ENCODE results near the gene NRXN2. TPM values are rescaled to one million over a fixed set of nuclear protein-coding genes. Genes with fewer than 3 reads are reported as not detected.

Gene NRXN2
- total and polyA plus RNA-seq, 2 donors (not counting 3 experiments of a cell fraction or from before 2014, with no cell fraction given) = not detected

DNA sequence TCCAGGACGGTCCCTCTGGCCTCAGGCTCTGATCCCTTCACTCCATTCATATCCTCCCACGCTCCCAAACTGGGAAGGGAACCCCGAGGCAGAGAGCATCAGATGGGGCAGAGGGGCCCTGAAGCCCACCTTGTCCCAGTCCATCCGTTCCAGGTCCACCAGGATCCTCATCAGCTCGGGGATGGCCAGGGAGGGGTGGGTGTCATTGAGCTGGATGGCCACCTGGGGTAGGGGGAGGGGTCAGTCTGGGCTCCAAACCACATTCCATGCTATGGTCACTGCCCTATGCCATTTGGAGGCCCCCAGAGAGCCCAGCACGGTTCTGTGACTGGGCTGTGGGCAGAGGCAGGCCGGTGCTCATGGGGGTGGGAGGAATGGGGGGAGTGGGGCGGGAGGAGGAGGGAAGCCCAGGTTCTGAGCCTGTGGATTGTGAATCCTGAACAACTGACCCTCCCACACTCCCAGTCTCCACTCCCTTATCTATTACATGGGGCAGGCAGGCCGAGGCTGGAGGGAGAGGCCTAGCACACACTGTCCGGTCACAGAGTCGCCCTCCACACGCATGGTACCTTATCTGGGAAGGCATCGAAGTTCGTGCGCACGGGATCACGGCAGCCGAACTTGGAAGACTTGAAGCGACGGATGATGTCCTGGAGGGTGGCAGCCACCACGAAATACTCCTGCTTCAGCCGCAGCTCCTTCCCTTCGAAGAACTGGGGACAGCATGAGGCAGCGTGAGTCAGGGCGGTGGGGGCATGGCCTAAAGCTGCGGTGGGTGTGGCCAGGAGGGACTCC lies 31.3 kb upstream of the NRXN2 start:
- BruUV-seq (replicated peaks) = no TSS peak
- H3K4me2 ChIP-seq (ENCODE audit: insufficient read depth, low read length) = no peak overlapping the region
- no peaks in the 10 kb centered on the region for H3K9me3 ChIP-seq (replicated peaks; ENCODE audit: control insufficient read depth, insufficient read depth, low read length)
- H4K20me1 ChIP-seq (replicated peaks; ENCODE audit: control insufficient read depth, extremely low read depth, insufficient read depth, low read length) = no peaks in the 10 kb centered on the region
- ChIA-PET CTCF (no interaction called here), POLR2A (no interaction called here)
- TF ChIP-seq EZH2 (IDR thresholded peaks at IDR 0.05; ENCODE audit: borderline replicate concordance, low read depth, low read length, severe bottlenecking) (no peak), POLR2A (IDR thresholded peaks at IDR 0.05; ENCODE audit: low read depth, low read length) (no peak), MYC (IDR thresholded peaks at IDR 0.05; ENCODE audit: low read depth, low read length) (no peak)
- TF ChIP-seq, protein P1, sequence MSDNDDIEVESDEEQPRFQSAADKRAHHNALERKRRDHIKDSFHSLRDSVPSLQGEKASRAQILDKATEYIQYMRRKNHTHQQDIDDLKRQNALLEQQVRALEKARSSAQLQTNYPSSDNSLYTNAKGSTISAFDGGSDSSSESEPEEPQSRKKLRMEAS (IDR thresholded peaks at IDR 0.05; ENCODE audit: insufficient read depth, insufficient read length) = no peak
- TF ChIP-seq, protein P2, sequence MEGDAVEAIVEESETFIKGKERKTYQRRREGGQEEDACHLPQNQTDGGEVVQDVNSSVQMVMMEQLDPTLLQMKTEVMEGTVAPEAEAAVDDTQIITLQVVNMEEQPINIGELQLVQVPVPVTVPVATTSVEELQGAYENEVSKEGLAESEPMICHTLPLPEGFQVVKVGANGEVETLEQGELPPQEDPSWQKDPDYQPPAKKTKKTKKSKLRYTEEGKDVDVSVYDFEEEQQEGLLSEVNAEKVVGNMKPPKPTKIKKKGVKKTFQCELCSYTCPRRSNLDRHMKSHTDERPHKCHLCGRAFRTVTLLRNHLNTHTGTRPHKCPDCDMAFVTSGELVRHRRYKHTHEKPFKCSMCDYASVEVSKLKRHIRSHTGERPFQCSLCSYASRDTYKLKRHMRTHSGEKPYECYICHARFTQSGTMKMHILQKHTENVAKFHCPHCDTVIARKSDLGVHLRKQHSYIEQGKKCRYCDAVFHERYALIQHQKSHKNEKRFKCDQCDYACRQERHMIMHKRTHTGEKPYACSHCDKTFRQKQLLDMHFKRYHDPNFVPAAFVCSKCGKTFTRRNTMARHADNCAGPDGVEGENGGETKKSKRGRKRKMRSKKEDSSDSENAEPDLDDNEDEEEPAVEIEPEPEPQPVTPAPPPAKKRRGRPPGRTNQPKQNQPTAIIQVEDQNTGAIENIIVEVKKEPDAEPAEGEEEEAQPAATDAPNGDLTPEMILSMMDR (IDR thresholded peaks at IDR 0.05; ENCODE audit: extremely low read depth in 1 of 2, insufficient read depth in 1 of 2, low read depth in 1 of 2, low read length in 2 of 2) = no peak
- H2AFZ ChIP-seq (ENCODE audit: low read depth, low read length) = no peak overlapping the region
- no peak overlapping the region for H3K4me3 ChIP-seq (replicated peaks in 1 of 3; ENCODE audit: insufficient read depth in 1 of 3, low read depth in 1 of 3, low read length in 3 of 3)
- dilution Hi-C loops (cut with MboI; ENCODE audit: extremely low pct_ligation_motif_present, low sequenced_read_pairs) (no loop called here), intact Hi-C loops (cut with micrococcal nuclease) (no loop called here)
- no peaks in the 10 kb centered on the region for H3K27me3 ChIP-seq (ENCODE audit: control insufficient read depth in 2 of 2, insufficient read depth in 2 of 2, low read length in 2 of 2)
- H3K9ac ChIP-seq (replicated peaks; ENCODE audit: extremely low read depth, insufficient read depth, low read length) = no peak overlapping the region
- FAIRE-seq (no peak), DNase-seq (ENCODE audit: low read depth, low spot score) (no peak)
- H3K4me1 ChIP-seq (ENCODE audit: control insufficient read depth, extremely low read depth, insufficient read depth, low read length) = no peaks in the 10 kb centered on the region
- no peaks in the 10 kb centered on the region for H3K36me3 ChIP-seq (ENCODE audit: control insufficient read depth in 2 of 2, extremely low read depth in 1 of 2, insufficient read depth in 2 of 2, low read length in 2 of 2)
- H3K79me2 ChIP-seq (ENCODE audit: control insufficient read depth, insufficient read depth, low read length) = no peaks in the 10 kb centered on the region
- H3K27ac ChIP-seq (ENCODE audit: insufficient read depth, low read depth, low read length) = no peak overlapping the region
- no peaks in the 10 kb centered on the region for H3K9me1 ChIP-seq (replicated peaks; ENCODE audit: control insufficient read depth, extremely low read depth, insufficient read depth, low read length)

All from endothelial cell of umbilical vein (primary cell).